Skin of body (tissue), 2 donors: ENCODE measurements around the gene NGB. TPM values are rescaled to one million over a fixed set of nuclear protein-coding genes. Genes with fewer than 3 reads are reported as not detected.
"Not testable (repeated sequence)": the region's sequence is repeated elsewhere in the genome, so short reads cannot be mapped to it uniquely, and the experiment has no call there.

Experiments
- DNase-seq: peaks from one replicate; lab custom pipeline; 2025; lab: John Stamatoyannopoulos, UW
- total RNA-seq: library from RNA; depleted of rRNA; stranded (reverse); fragments of >200 nt; gene quantifications from one replicate; pipeline ENCODE4 v1.2.3, GENCODE V29; 2014

NGB gene
- total RNA-seq, 1 donor from 2014 or later = not detected

DNA sequence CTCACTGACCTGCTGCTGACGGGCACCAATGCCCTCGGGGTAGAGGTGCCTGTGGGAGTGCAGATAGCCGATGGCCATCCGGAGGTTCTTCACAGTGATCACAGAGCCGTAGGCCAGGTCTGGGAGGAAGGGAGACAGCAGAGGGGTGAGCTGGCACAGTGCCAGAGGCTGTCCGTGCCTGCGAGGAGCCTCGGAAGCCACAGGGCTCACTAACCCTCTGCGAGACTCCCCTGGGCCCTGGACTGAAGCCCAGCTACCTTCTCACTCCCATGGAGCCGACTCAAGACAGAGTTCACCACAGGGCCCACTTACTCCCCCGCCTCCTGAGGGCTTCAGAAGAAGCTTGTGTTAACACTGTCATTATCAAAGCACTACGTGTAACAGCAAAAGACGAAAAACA is 25.1 kb upstream of the NGB start:
- no peak for DNase-seq

GRCh38 chr14:77290705-77291104 is 19.7 kb upstream of the NGB start:
- no peak for DNase-seq

GRCh38 chr14:77286576-77286975 is 15.6 kb upstream of the NGB start:
- DNase-seq = no peak

DNA sequence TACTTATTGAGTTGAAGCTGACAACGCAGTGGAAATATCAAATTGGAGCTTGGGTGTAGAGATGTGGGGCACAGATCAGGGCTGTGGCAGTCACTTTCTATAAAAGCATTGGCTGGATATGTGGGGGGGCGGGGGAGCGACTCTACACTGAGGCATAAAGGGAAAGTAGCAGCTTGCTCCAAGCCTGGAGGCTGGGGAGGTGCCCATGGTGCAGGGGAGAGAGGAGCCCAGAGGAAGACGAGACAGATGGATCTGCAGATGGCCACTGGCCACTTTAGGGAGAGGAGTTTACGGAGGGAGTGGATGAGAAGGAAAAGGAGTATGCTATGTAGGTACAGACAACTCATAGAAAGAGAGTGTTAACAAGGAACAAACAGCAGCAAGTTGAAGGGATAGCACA is 13.5 kb upstream of the NGB start:
- no peak for DNase-seq

- DNase-seq = no peak
Measured at GRCh38 chr14:77284066-77284465, 13.1 kb upstream of the NGB start.

DNA sequence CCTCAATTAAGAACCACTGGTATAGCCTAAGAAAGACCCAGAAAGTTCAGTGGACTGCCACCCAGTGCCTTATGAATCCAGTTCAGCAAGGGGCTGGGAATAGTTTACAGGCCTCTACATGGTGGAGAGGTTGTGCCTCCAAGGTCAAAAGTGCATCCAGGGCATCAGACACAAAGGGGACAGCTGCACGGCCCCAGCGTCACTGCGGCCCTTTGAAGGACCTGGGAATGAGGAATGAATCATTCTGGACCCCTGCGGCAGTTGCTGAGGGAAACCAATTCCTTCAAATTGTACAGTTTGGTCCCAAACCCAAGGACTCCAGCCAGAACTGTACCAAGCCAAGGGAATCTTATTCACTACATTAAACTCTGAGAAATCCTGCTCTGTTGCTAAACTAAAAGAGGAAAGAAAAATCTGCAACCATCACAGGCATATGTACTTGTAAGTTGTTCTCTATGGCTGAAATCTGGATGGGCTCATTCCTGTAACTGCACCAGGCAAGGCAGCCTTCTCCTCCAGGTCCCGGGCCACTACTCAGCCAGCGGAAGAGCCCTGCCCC is 10.9 kb upstream of the NGB start:
- DNase-seq = no peak

DNA sequence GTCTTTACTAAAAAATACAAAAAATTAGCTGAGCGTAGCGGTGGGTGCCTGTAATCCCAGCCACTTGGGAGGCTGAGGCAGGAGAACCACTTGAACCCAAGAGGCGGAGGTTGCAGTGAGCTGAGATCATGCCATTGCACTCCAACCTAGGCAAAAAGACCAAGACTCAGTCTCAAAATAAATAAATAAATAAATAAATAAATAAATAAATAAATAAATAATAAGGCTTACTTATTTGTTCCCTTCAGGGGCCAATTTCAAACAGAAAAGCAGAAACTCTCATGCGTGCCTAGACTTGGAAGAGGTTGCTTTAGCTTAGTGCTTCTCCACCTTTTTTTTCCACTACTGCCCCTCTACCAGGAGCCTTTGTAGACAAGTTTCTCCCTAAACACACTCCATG is 9.9 kb upstream of the NGB start:
- DNase-seq = not testable (repeated sequence)

DNA sequence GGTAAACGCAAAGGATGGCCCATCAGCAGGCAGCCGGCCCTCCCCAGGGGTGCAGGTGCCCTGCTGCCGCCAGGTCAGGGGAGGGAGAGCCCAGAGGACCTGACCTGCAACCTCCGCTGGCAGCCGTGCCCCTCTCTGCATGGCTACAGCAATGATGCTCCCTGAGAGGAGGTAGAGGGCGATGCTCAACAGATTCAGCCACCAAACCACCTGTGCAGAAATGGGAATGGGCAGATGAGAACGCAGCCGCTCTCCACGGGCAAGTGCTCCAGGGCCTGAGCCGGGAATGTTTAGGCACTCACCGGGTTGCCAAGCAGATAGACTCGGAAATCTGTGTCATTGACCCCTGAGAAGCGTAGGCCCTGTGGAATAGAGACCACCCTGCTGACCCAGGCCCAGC is 8.7 kb upstream of the NGB start:
- DNase-seq = no peak

GRCh38 chr14:77278461-77279230 is 7.6 kb upstream of the NGB start:
- DNase-seq = no peak

DNA sequence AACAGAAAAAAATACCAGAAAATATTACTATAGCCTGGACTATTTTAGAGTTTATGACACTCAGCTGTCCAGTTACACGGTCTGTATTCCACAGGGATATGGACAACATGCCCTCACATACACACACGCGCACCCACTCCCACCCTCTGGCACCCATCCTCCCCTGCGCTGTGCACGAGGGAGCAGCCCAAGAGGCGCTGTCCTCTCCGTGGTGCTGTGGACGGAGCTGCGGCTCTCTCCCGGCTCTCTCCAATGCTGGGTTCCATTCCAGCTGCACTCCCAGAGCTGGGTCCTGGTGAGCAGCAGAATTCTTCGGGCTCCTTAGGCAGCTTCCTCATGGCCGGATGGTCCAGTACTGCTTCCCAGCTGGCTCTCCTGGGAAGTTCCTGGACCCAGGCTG is 6.0 kb upstream of the NGB start:
- no peak for DNase-seq

GRCh38 chr14:77276295-77276935 is 5.4 kb upstream of the NGB start:
- no peak for DNase-seq

DNA sequence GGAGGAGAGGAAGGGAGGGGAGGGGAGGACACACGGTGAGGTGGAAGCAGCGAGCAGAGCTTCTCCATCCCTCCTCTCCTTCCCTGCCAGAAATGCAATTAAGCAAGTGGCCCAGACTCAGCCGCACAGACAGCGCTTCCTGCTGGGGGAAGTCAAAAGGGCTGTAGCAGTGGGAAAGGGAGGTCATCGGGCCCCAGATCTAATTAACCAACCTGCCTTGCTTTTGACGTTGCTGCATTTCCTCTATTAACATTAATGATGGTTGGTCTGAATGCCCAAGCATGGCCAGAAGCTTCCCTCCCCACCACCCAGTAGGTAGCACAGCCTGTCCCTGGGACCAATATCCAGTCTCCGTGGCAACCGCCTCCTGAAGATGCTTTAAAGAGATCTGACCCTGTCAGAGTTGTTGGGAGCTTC is 4.6 kb upstream of the NGB start:
- DNase-seq = no peak

- DNase-seq = no peak
Measured at GRCh38 chr14:77275041-77275580, 4.1 kb upstream of the NGB start.

DNA sequence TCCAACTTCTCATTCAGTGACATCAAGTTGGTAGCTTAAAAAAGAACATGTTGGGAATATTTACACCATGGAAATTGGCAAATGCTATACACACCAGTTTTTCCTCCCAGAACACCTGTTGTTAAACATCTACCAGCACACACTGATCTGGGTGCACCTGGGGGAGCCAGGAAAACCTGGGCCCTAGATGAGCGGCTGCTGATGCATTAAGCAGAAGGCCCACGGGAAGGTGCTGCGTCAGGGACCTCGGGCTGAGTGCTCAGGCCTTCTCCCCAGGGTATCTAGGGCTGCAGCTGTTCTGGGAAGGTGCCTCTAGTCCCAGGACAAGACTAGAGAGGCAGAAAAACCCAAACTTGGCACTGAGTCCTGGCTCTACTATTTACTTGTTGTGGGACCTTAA is 2.8 kb upstream of the NGB start:
- no peak for DNase-seq

GRCh38 chr14:77272261-77272660 is 1.3 kb upstream of the NGB start:
- DNase-seq = no peak

GRCh38 chr14:77270361-77271112 is 469 bp downstream of the NGB start:
- DNase-seq = no peak

- DNase-seq = no peak
Measured at GRCh38 chr14:77268989-77269600, 1.9 kb downstream of the NGB start.

DNA sequence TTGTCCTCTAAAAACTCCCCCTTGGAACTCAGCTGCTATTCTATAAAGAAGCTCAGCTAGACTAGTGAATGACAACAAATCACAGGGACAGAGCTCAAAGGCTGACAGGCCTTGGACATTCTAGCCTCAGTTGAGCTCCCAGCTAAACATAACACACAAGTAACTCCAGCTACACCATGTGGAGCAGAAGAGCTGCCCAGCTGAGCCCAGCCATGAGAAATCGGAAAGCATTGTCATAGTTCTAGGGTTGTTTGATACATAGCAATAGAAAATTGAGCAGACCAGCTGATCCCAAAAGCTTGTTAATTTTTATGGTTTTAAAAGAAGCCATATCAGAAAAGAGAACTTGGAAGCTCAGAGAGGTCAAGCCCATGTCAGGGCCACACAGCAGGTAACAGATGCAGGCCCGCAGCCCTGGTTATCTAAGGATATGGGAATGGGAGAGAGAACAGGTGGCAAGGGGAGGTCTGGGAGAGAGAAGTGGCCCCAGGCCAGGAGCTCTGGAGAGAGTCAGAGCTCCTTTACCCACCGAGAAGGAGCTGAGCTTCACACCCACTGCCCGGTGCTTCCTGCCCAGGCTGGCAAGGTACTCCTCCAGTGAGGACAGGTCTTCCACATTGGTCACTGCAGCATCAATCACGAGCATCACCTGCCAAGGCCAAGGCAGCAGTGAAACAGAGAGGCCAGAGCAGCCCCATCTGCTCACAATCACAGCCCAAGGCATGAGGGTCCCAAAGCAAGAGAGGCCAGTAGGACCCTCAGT is 2.9 kb downstream of the NGB start:
- DNase-seq = no peak

DNA sequence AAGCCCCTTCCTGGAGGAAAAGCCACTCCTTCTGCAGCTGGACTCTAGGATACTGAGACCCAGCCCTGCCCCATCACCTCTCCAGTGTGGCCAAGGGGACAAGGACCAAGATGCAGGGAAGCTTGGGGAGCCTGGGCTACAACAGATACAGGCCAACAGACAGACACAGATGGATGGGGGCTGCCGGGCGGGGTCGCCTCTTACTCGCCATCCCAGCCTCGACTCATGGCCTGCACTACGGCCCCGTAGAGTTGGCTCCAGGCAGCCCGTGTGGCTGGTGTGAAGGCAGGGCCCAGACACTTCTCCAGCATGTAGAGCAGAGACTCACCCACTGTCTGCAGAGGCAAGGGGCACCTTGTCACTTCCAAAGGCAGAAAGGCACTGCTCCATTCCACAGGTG is 4.7 kb downstream of the NGB start:
- no peak for DNase-seq

DNA sequence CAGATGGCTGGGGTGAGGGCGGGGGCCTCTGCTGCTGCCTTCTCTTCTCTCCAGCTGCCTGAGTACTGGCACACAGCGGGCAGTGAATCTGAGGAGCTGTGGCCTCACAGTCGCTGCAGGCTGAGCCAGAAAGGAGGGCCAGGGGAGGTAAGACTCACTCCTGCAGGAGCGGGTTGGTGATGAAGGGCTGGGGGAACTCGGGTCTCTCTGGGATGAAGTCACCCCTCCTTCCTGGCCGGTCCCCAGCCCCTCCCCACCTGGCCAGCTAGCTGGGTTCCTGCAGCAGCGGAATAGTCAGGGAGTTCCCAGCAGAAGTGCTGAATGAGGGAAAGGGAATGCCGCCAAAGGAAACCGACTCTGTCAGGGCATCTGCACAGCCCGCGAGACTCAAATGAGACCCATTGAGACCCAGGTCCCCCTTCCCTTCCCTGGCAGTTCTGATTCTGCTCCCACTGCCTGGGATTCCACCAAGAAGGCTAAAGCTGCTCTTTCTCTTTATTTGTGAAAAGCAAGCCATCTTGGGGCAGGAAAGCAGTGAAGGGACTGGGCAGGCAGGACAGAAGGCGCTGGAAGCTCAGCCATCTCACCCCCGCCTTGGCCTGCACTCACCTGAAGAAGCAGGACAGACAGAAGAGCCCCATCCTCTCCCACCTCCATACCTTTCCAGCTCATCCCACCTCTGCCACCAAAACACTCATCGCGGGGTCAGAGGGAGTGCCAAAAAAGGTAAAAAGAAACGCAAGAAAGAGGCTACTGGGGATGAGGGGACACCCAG is 5.3 kb downstream of the NGB start:
- no peak for DNase-seq
